ENCODE results near the gene CFAP221.

The CFAP221 gene

DNA sequence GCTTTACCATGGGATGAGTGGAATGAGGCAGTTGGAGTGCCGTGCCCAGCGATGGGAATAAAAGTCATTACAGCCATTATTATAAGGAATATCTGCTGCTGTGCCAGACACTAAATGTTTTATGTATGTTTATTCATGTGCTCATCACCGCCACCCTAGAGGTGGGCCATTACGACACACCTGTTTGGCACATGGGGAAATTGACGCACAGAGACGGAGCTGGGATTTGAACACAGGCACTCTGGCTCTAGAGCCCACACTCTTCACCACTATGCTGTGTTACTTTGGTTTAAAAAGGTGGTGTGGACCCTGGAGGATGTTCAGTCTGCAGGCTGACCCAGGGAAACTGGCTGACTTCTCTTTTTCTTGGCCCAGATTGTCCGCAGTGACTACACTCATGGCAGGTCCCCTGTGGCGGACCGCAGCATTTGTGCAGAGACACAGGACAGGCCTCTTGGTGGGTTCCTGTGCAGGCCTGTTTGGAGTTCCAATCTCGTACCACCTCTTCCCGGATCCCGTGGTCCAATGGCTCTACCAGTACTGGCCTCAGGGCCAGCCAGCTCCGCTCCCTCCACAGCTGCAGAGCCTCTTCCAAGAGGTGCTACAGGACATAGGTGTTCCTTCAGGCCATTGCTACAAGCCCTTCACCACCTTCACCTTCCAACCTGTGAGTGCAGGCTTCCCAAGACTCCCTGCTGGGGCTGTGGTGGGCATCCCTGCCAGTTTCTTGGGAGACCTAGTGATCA is 136.4 kb downstream of the CFAP221 start:
- no peak for TF ChIP-seq POLR2A (IDR thresholded peaks at IDR 0.05; ENCODE audit: low read depth, low read length)
- DNase-seq (ENCODE audit: insufficient read length, low spot score): no peak
- FAIRE-seq: no peak

GRCh38 chr2:119681203-119681867 is 137.1 kb downstream of the CFAP221 start:
- no peak for DNase-seq (ENCODE audit: insufficient read length, low spot score)
- no peak for FAIRE-seq
- TF ChIP-seq POLR2AphosphoS5 (IDR thresholded peaks at IDR 0.05; ENCODE audit: low read depth, low read length) (no peak), TAF1 (IDR thresholded peaks at IDR 0.05; ENCODE audit: low read depth, low read length) (no peak), PAX5 (IDR thresholded peaks at IDR 0.05; ENCODE audit: insufficient read depth, low read length, severe bottlenecking) (no peak), POU2F2 (IDR thresholded peaks at IDR 0.05; ENCODE audit: low read depth, low read length) (no peak), SPI1 (IDR thresholded peaks at IDR 0.05; ENCODE audit: low read depth, low read length) (no peak), POLR2A (IDR thresholded peaks at IDR 0.05; ENCODE audit: low read depth, low read length) (no peak)

- TF ChIP-seq POU2F2 (IDR thresholded peaks at IDR 0.05; ENCODE audit: low read depth, low read length) (no peak), TAF1 (IDR thresholded peaks at IDR 0.05; ENCODE audit: low read depth, low read length) (no peak)
- DNase-seq (ENCODE audit: insufficient read length, low spot score): no peak
- no peak for FAIRE-seq
Observed at GRCh38 chr2:119681868-119682220, 137.6 kb downstream of the CFAP221 start.

GRCh38 chr2:119682578-119682977 is 138.3 kb downstream of the CFAP221 start:
- no peak for FAIRE-seq
- no peak for DNase-seq (ENCODE audit: insufficient read length, low spot score)
- TF ChIP-seq SPI1 (IDR thresholded peaks at IDR 0.05; ENCODE audit: low read depth, low read length): no peak
- no peak for TF ChIP-seq TAF1 (IDR thresholded peaks at IDR 0.05; ENCODE audit: low read depth, low read length)
- TF ChIP-seq POLR2AphosphoS5 (IDR thresholded peaks at IDR 0.05; ENCODE audit: low read depth, low read length): no peak
- TF ChIP-seq POLR2A (IDR thresholded peaks at IDR 0.05; ENCODE audit: low read depth, low read length): no peak
- TF ChIP-seq POU2F2 (IDR thresholded peaks at IDR 0.05; ENCODE audit: low read depth, low read length): no peak
- no peak for TF ChIP-seq PAX5 (IDR thresholded peaks at IDR 0.05; ENCODE audit: insufficient read depth, low read length, severe bottlenecking)

- no peak for FAIRE-seq
- DNase-seq (ENCODE audit: insufficient read length, low spot score): no peak
- no peak for TF ChIP-seq POLR2AphosphoS5 (IDR thresholded peaks at IDR 0.05; ENCODE audit: low read depth, low read length)
- TF ChIP-seq SPI1 (IDR thresholded peaks at IDR 0.05; ENCODE audit: low read depth, low read length): no peak
- TF ChIP-seq POU2F2 (IDR thresholded peaks at IDR 0.05; ENCODE audit: low read depth, low read length): no peak
- no peak for TF ChIP-seq TAF1 (IDR thresholded peaks at IDR 0.05; ENCODE audit: low read depth, low read length)
- TF ChIP-seq PAX5 (IDR thresholded peaks at IDR 0.05; ENCODE audit: insufficient read depth, low read length, severe bottlenecking): no peak
- no peak for TF ChIP-seq POLR2A (IDR thresholded peaks at IDR 0.05; ENCODE audit: low read depth, low read length)
Observed at GRCh38 chr2:119683074-119683712, 138.9 kb downstream of the CFAP221 start.

- TF ChIP-seq TAF1 (IDR thresholded peaks at IDR 0.05; ENCODE audit: low read depth, low read length) (no peak), PAX5 (IDR thresholded peaks at IDR 0.05; ENCODE audit: insufficient read depth, low read length, severe bottlenecking) (no peak), POLR2A (IDR thresholded peaks at IDR 0.05; ENCODE audit: low read depth, low read length) (no peak), POU2F2 (IDR thresholded peaks at IDR 0.05; ENCODE audit: low read depth, low read length) (no peak)
- FAIRE-seq: no peak
- no peak for DNase-seq (ENCODE audit: insufficient read length, low spot score)
Observed at GRCh38 chr2:119683713-119684443, 139.6 kb downstream of the CFAP221 start.

DNA sequence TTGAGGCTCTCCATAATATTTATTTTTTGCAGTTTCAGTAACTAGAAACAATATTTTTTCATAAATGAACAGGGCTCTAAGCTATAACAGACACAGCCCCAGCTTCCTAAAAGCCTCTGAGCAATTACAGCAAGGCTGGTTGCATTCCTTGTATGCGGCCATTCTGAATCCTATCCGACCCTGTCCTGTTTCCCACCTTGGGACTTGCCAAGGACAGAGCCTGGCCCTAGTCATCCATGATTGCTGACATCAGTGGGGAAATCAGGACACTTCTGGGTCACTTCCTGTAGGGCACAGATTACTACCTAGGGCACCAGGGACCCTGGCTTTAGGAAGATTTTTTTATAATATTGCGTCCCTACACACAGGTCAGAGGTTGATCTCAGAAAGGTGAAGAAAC is 140.3 kb downstream of the CFAP221 start:
- TF ChIP-seq POLR2A (IDR thresholded peaks at IDR 0.05; ENCODE audit: low read depth, low read length) (no peak), SPI1 (IDR thresholded peaks at IDR 0.05; ENCODE audit: low read depth, low read length) (no peak), PAX5 (IDR thresholded peaks at IDR 0.05; ENCODE audit: insufficient read depth, low read length, severe bottlenecking) (no peak), TAF1 (IDR thresholded peaks at IDR 0.05; ENCODE audit: low read depth, low read length) (no peak), POLR2AphosphoS5 (IDR thresholded peaks at IDR 0.05; ENCODE audit: low read depth, low read length) (no peak), POU2F2 (IDR thresholded peaks at IDR 0.05; ENCODE audit: low read depth, low read length) (no peak)
- DNase-seq (ENCODE audit: insufficient read length, low spot score) (no peak), FAIRE-seq (no peak)

DNA sequence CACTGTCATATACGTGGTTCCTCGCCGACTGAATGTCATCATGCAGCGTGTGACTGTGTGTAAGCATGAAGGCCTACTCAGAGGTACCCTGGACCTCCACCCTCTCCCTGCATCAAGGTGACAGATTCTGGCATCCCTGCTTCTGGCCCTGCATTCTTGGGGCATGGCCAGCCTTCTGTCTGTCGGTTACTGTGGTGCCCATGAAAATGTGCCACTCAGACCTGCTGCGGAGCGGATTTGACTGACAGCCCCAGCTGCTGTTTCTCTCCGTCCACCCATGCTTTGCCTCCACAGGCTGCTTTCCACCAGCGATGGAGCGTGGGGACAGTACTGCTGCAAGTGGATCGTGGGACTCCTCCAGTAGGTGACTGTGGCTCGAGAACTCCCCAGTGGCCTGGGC is 144.4 kb downstream of the CFAP221 start:
- no peak for FAIRE-seq

GRCh38 chr2:119689218-119689617 is 145.0 kb downstream of the CFAP221 start:
- DNase-seq (ENCODE audit: insufficient read length, low spot score) (no peak), FAIRE-seq (no peak)
- TF ChIP-seq SPI1 (IDR thresholded peaks at IDR 0.05; ENCODE audit: low read depth, low read length) (no peak), POLR2AphosphoS5 (IDR thresholded peaks at IDR 0.05; ENCODE audit: low read depth, low read length) (no peak), POU2F2 (IDR thresholded peaks at IDR 0.05; ENCODE audit: low read depth, low read length) (no peak), POLR2A (IDR thresholded peaks at IDR 0.05; ENCODE audit: low read depth, low read length) (no peak), PAX5 (IDR thresholded peaks at IDR 0.05; ENCODE audit: insufficient read depth, low read length, severe bottlenecking) (no peak), TAF1 (IDR thresholded peaks at IDR 0.05; ENCODE audit: low read depth, low read length) (no peak)

More for the DNA sequence above, 144.4 kb downstream of the CFAP221 start:
- TF ChIP-seq PAX5 (IDR thresholded peaks at IDR 0.05; ENCODE audit: insufficient read depth, low read length, severe bottlenecking) (no peak), POLR2A (IDR thresholded peaks at IDR 0.05; ENCODE audit: low read depth, low read length) (no peak), SPI1 (IDR thresholded peaks at IDR 0.05; ENCODE audit: low read depth, low read length) (no peak), TAF1 (IDR thresholded peaks at IDR 0.05; ENCODE audit: low read depth, low read length) (no peak), POU2F2 (IDR thresholded peaks at IDR 0.05; ENCODE audit: low read depth, low read length) (no peak), POLR2AphosphoS5 (IDR thresholded peaks at IDR 0.05; ENCODE audit: low read depth, low read length) (no peak)
- DNase-seq (ENCODE audit: insufficient read length, low spot score): no peak
